Psoas muscle (tissue), 8 donors: ENCODE results near the gene ZMYND8. TPM values are rescaled to one million over a fixed set of nuclear protein-coding genes. Genes with fewer than 3 reads are reported as not detected.

Source experiments
- ATAC-seq, 4 donors: fragments of 200-7000 bp; cut with Tn5 transposase; one replicate each; pipeline ENCODE4 v1.9.1; 2020; ENCODE audit warnings: moderate library complexity in 3 of 4, mild to moderate bottlenecking in 2 of 4
- DNase-seq, 2 donors: peaks; one replicate each; pipeline ENCODE4 v3.0.0-alpha.2; 2020
- H3K27ac ChIP-seq: fragments of 200-600 bp; one replicate; pipeline ENCODE4 v1.8.0; 2022
- H3K27me3 ChIP-seq, 3 donors: fragments of 200-600 bp in 1 of 3; one replicate each; pipeline versions ENCODE4 v1.6.1 to v1.8.0; 2013 to 2022; ENCODE audit warnings: low read length in 2 of 3, mild to moderate bottlenecking in 2 of 3, moderate library complexity in 1 of 3; ENCODE audit not compliant: insufficient read depth in 3 of 3
- H3K36me3 ChIP-seq, 2 donors: fragments of 200-600 bp in 1 of 2; one replicate each; pipeline versions ENCODE4 v1.6.1 to v1.8.0; 2013 to 2022; ENCODE audit warnings: low read depth in 1 of 2, mild to moderate bottlenecking in 1 of 2, moderate library complexity in 1 of 2; ENCODE audit not compliant: insufficient read depth in 1 of 2
- H3K4me1 ChIP-seq: fragments of 200-600 bp; one replicate; pipeline ENCODE4 v1.8.0; 2022
- H3K4me3 ChIP-seq: fragments of 200-600 bp; one replicate; pipeline ENCODE4 v1.8.0; 2022; ENCODE audit warnings: mild to moderate bottlenecking
- H3K9me3 ChIP-seq: fragments of 200-600 bp; one replicate; pipeline ENCODE4 v1.8.0; 2022
- CTCF ChIP-seq: fragments of 200-600 bp; IDR thresholded peaks from one replicate; pipeline ENCODE4 v1.8.0; 2022; ENCODE audit warnings: antibody characterized with exemption
- WGBS, 3 donors: extraction: QIAGEN DNeasy Blood & Tissue Kit; methylation state at CpG; one replicate each; pipeline versions ENCODE4 v1.1.6 to v1.1.7; 2013; 5-methylcytosine and 5-hydroxymethylcytosine counted together
- intact Hi-C, 2 donors: fragments of 100-400 bp; cut with DNase I; formaldehyde crosslinking; loops; one replicate each; pipeline versions ENCODE4 v1.11.0 to v1.14.2; 2022
- polyA plus RNA-seq, 3 donors: library from polyadenylated mRNA; stranded (reverse); fragments of 200-250 nt; gene quantifications; one replicate each; pipeline ENCODE4 v1.2.3, GENCODE V29; 2013
- total RNA-seq, 4 donors: library from RNA; stranded (reverse); fragmentation: NEBNext Ultra II Directional in 2 of 4; extraction: Animal tissue kit (Norgen Biotek cat#: 25700) in 2 of 4; gene quantifications; one replicate each; pipeline versions ENCODE4 v1.2.1 to v1.2.4, GENCODE V29; 2021 to 2023
- donor health status: healthy with polysubstance abuse.
- donor health status: DM: no; HTN: no; CAD: no; lungs with moderate emphysema.
- donor health status: Bipolar disorder and iron deficiency.
- donor health status: healthy.
- donor health status: DM: yes; HTN: yes; CAD: no.
- donor health status: DM: no; HTN: no; CAD: no.
- donor health status: DM: no; HTN: no; CAD: no.
- donor health status: DM: yes; HTN: yes; CAD: no.

The ZMYND8 gene
- total and polyA plus RNA-seq, 7 donors: 4.7 to 42.9 (median 17.7) TPM

- H3K4me3 ChIP-seq: no peak overlapping the region
- H3K27ac ChIP-seq: no peak overlapping the region
- WGBS, 3 donors: 89 to 94% (median 92%) methylated on average over 16 of the region's 16 CpGs
- no peaks in the 10 kb centered on the region for H3K27me3 ChIP-seq
- TF ChIP-seq CTCF: no peak
- no peaks in the 10 kb centered on the region for H3K4me1 ChIP-seq
- DNase-seq (peak in 1 of 2 donors; percentile 42), ATAC-seq (no peak)
- intact Hi-C loops: no loop called here
- peaks cover 11 to 97% of the 10 kb centered on the region in 2 donors for H3K36me3 ChIP-seq
- no peaks in the 10 kb centered on the region for H3K9me3 ChIP-seq
Observed at GRCh38 chr20:47221036-47221625, 135.4 kb downstream of the ZMYND8 start.

DNA sequence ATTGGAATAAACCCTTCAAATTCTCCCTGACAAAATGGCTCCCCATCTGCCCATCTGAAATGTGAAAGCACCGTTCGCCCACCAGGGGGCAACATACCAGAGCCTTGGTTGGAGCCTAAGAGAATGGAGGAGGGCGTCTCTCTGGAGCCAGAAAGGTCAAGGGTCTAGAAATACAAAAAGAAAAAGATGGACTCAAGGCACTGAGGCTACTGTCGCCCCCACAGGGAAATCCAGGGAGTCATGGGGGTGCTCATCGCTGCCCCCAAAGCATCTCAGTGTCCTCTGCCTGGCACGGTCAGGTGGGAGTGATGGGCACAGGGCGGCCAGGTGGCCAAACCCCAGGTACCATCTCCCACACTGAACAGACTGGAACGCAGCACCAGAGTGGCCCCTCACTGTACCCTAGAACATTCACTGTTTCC, 136.3 kb downstream of the ZMYND8 start:
- intact Hi-C loops: no loop called here
- 96 to 98% (median 97%) methylated on average over 8 of the region's 8 CpGs for WGBS, 3 donors
- Histone ChIP-seq H3K4me3 (no peak overlapping the region), H3K36me3 (peaks cover 9 to 98% of the 10 kb centered on the region in 2 donors), H3K9me3 (no peaks in the 10 kb centered on the region), H3K27me3 (no peaks in the 10 kb centered on the region), H3K27ac (no peak overlapping the region), H3K4me1 (no peaks in the 10 kb centered on the region)
- peak in 3 of 4 donors; percentile 25 to 52 (median 32) for ATAC-seq
- TF ChIP-seq CTCF: peak; percentile 46
- DNase-seq: peak; percentile 43 to 49

GRCh38 chr20:47217482-47218446, 138.7 kb downstream of the ZMYND8 start:
- H3K27me3 ChIP-seq: no peaks in the 10 kb centered on the region
- H3K4me3 ChIP-seq: no peak overlapping the region
- WGBS, 3 donors: 71 to 83% (median 76%) methylated on average over 12 of the region's 12 CpGs
- H3K36me3 ChIP-seq: peaks cover 5 to 98% of the 10 kb centered on the region in 2 donors
- H3K4me1 ChIP-seq: no peaks in the 10 kb centered on the region
- no peak overlapping the region for H3K27ac ChIP-seq
- TF ChIP-seq CTCF: no peak
- no peaks in the 10 kb centered on the region for H3K9me3 ChIP-seq
- ATAC-seq: no peak
- intact Hi-C loops: no loop called here
- peak in 1 of 2 donors; percentile 3 for DNase-seq

GRCh38 chr20:47216819-47217410, 139.6 kb downstream of the ZMYND8 start:
- peaks cover 5 to 98% of the 10 kb centered on the region in 2 donors for H3K36me3 ChIP-seq
- H3K4me3 ChIP-seq: no peak overlapping the region
- no peaks in the 10 kb centered on the region for H3K9me3 ChIP-seq
- no peak for DNase-seq
- no peak for TF ChIP-seq CTCF
- 79 to 84% (median 79%) methylated on average over 7 of the region's 7 CpGs for WGBS, 3 donors
- intact Hi-C loops: no loop called here
- no peak for ATAC-seq
- no peak overlapping the region for H3K27ac ChIP-seq
- H3K4me1 ChIP-seq: no peaks in the 10 kb centered on the region
- H3K27me3 ChIP-seq: no peaks in the 10 kb centered on the region
